Chondrocyte (in vitro differentiated cells): Measurements from ENCODE around the gene KCNJ10. TPM values are rescaled to one million over a fixed set of nuclear protein-coding genes. Genes with fewer than 3 reads are reported as not detected.

Source experiments
- DNase-seq: peaks from one replicate; pipeline ENCODE4 v3.0.0; 2021; ENCODE audit warnings: mixed read lengths, low spot score
- H3K27ac Mint-ChIP-seq: one replicate; pipeline ENCODE4 v1.8.0; 2021; ENCODE audit warnings: mild to moderate bottlenecking, moderate library complexity, mixed read lengths; ENCODE audit not compliant: unreplicated experiment
- H3K27me3 Mint-ChIP-seq: 2 replicates; pipeline ENCODE4 v1.8.0; 2021; ENCODE audit warnings: low read depth, mixed read lengths
- H3K36me3 Mint-ChIP-seq: 2 replicates; pipeline ENCODE4 v1.8.0; 2021; ENCODE audit warnings: low read depth, mixed read lengths
- H3K4me1 Mint-ChIP-seq: 2 replicates; pipeline ENCODE4 v1.8.0; 2021; ENCODE audit warnings: low read depth, mild to moderate bottlenecking, mixed read lengths
- H3K4me3 Mint-ChIP-seq: one replicate; pipeline ENCODE4 v1.8.0; 2021; ENCODE audit warnings: mild to moderate bottlenecking, moderate library complexity, mixed read lengths; ENCODE audit not compliant: unreplicated experiment
- H3K9me3 Mint-ChIP-seq: 2 replicates; pipeline ENCODE4 v1.8.0; 2021; ENCODE audit warnings: low read depth, mixed read lengths
- total RNA-seq: library from RNA; stranded (reverse); gene quantifications from 3 replicates; pipeline ENCODE4 v1.2.1, GENCODE V29; 2021
- TF ChIP-seq, protein P1 (sequence below): fragments of 200-600 bp; sonication (generic); IDR thresholded peaks from 2 replicates; pipeline ENCODE4 v1.5.0; 2021; ENCODE audit warnings: antibody characterized with exemption, mild to moderate bottlenecking, moderate library complexity

The KCNJ10 gene
- total RNA-seq, 1 donor from 2014 or later = not detected

DNA sequence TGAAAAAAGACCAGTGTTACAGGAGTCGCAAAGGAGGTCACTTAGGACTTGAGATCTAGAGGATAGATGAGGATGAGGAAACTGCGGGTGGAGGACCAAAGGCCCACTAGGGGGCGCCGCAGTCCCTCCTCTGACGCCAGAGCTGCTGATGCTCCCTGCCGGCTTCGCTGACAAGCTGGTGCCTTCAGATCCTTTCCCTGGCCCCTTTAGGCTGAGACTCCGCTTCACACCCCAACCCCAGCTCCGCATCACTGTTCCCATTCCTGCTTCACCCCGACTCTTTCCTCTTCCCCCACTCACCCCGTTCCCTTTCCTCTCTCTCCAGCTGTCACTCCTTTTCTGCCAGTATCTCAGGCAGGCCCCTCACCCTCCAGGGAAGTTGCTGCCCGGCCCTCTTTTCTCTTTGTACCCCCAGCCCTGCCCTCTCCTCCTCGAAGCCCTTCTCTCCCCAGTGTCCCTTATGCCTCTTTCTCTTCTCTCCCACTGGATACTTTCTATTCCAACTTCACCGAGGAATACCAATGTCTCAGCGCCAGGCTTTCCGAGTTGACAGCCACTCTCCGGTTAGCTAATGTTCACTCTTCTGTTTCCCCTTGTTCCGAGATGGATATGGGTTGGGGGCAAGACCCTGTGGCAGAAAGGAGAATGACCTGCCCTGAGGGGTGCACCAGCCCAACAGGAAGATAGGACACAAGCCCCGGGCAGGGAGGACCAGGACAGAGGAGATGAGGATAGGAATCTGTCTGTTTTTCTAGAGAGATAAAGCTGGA, 15.9 kb upstream of the KCNJ10 start:
- TF ChIP-seq, protein P1, sequence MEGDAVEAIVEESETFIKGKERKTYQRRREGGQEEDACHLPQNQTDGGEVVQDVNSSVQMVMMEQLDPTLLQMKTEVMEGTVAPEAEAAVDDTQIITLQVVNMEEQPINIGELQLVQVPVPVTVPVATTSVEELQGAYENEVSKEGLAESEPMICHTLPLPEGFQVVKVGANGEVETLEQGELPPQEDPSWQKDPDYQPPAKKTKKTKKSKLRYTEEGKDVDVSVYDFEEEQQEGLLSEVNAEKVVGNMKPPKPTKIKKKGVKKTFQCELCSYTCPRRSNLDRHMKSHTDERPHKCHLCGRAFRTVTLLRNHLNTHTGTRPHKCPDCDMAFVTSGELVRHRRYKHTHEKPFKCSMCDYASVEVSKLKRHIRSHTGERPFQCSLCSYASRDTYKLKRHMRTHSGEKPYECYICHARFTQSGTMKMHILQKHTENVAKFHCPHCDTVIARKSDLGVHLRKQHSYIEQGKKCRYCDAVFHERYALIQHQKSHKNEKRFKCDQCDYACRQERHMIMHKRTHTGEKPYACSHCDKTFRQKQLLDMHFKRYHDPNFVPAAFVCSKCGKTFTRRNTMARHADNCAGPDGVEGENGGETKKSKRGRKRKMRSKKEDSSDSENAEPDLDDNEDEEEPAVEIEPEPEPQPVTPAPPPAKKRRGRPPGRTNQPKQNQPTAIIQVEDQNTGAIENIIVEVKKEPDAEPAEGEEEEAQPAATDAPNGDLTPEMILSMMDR = peak; percentile 88
- no peak overlapping the region for H3K4me3 Mint-ChIP-seq
- H3K36me3 Mint-ChIP-seq = peaks cover 4% of the 10 kb centered on the region
- peaks cover 7% of the 10 kb centered on the region for H3K4me1 Mint-ChIP-seq
- H3K9me3 Mint-ChIP-seq = no peaks in the 10 kb centered on the region
- DNase-seq = no peak
- peaks cover 22% of the 10 kb centered on the region for H3K27me3 Mint-ChIP-seq
- H3K27ac Mint-ChIP-seq = peak overlapping the region; percentile 32

DNA sequence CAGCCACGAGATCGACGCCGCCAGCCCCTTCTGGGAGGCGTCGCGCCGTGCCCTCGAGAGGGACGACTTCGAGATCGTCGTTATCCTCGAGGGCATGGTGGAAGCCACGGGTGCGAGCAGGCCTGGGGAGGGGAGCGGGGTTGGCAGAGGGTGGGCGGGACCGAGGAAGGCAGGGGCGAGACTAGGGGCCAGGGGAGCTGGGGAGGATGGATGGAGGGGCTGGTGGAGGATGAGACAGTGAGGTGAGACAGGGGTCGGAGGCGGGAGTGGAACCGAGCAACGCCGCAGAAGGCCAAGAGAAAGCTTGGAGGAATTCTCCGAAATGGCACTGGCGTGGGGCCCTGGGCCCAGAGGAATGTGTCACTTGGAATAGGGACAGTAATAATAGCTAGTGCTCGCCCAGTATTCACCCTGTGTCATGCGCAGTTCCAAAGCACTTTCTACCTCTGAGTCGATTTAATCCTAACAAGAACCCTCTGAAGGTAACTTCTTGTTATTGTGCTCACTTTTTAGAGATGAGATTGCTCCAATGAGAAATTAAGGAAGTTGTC, 14.9 kb upstream of the KCNJ10 start:
- TF ChIP-seq, protein P1 = no peak
- peak; percentile 64 for DNase-seq
- Mint-ChIP-seq H3K36me3 (peaks cover 2% of the 10 kb centered on the region), H3K27ac (no peak overlapping the region), H3K4me1 (peaks cover 8% of the 10 kb centered on the region), H3K27me3 (peaks cover 31% of the 10 kb centered on the region), H3K9me3 (no peaks in the 10 kb centered on the region), H3K4me3 (no peak overlapping the region)

- peaks cover 2% of the 10 kb centered on the region for H3K36me3 Mint-ChIP-seq
- peaks cover 34% of the 10 kb centered on the region for H3K27me3 Mint-ChIP-seq
- TF ChIP-seq, protein P1 = peak; percentile 81
- H3K4me3 Mint-ChIP-seq = peak overlapping the region; percentile 27
- H3K27ac Mint-ChIP-seq = no peak overlapping the region
- H3K9me3 Mint-ChIP-seq = no peaks in the 10 kb centered on the region
- DNase-seq = no peak
- H3K4me1 Mint-ChIP-seq = peaks cover 8% of the 10 kb centered on the region
Observed at GRCh38 chr1:160083968-160084770, 14.2 kb upstream of the KCNJ10 start.

- Mint-ChIP-seq H3K9me3 (no peaks in the 10 kb centered on the region), H3K36me3 (peaks cover 2% of the 10 kb centered on the region), H3K27me3 (peaks cover 41% of the 10 kb centered on the region), H3K4me1 (peaks cover 8% of the 10 kb centered on the region), H3K27ac (no peak overlapping the region), H3K4me3 (no peak overlapping the region)
- TF ChIP-seq, protein P1 = no peak
- no peak for DNase-seq
Observed at GRCh38 chr1:160082926-160083325, 13.0 kb upstream of the KCNJ10 start.

GRCh38 chr1:160082487-160082886, 12.5 kb upstream of the KCNJ10 start:
- no peaks in the 10 kb centered on the region for H3K9me3 Mint-ChIP-seq
- peaks cover 2% of the 10 kb centered on the region for H3K36me3 Mint-ChIP-seq
- H3K4me1 Mint-ChIP-seq = peaks cover 8% of the 10 kb centered on the region
- H3K4me3 Mint-ChIP-seq = no peak overlapping the region
- no peak overlapping the region for H3K27ac Mint-ChIP-seq
- TF ChIP-seq, protein P1 = no peak
- no peak for DNase-seq
- peaks cover 43% of the 10 kb centered on the region for H3K27me3 Mint-ChIP-seq
